Neuronal stem cell (in vitro differentiated cells): ENCODE measurements around the gene SH3BP1.
A peak's percentile ranks its signal among the peaks of the same experiment; 100 is the strongest.

ENCODE experiments used
- DNase-seq: peaks from one replicate; pipeline ENCODE4 v3.0.0-alpha.2; 2013; ENCODE audit warnings: low spot score
- H2AFZ ChIP-seq: one replicate; pipeline ENCODE4 v1.6.1; 2013; ENCODE audit warnings: mild to moderate bottlenecking, low read length, inconsistent platforms
- H2AK5ac ChIP-seq: 2 replicates; pipeline ENCODE4 v1.6.1; 2013; ENCODE audit warnings: low read depth, mild to moderate bottlenecking, inconsistent platforms, low read length, moderate library complexity, mixed read lengths
- H2BK120ac ChIP-seq: 2 replicates; pipeline ENCODE4 v1.6.1; 2013; ENCODE audit warnings: low read depth, mild to moderate bottlenecking, inconsistent platforms, low read length, moderate library complexity, mixed read lengths
- H2BK12ac ChIP-seq: one replicate; pipeline ENCODE4 v1.6.1; 2013; ENCODE audit warnings: low read length, inconsistent platforms
- H2BK15ac ChIP-seq: 2 replicates; pipeline ENCODE4 v1.6.1; 2013; ENCODE audit warnings: mild to moderate bottlenecking, low read length, inconsistent platforms, mixed read lengths
- H2BK5ac ChIP-seq: one replicate; pipeline ENCODE4 v1.6.1; 2013; ENCODE audit warnings: inconsistent platforms, mild to moderate bottlenecking, low read length, moderate library complexity
- H3K14ac ChIP-seq: one replicate; pipeline ENCODE4 v1.6.1; 2013; ENCODE audit warnings: low read length, inconsistent platforms
- H3K18ac ChIP-seq: 2 replicates; pipeline ENCODE4 v1.6.1; 2013; ENCODE audit warnings: low read length, inconsistent platforms
- H3K23ac ChIP-seq: 2 replicates; pipeline ENCODE4 v1.6.1; 2013; ENCODE audit warnings: low read depth, mild to moderate bottlenecking, mixed read lengths, low read length, inconsistent platforms; ENCODE audit not compliant: poor library complexity
- H3K27ac ChIP-seq: replicated peaks from 3 replicates; pipeline ENCODE4 v1.5.1; 2013; ENCODE audit warnings: low read length, inconsistent platforms
- H3K27me3 ChIP-seq, 3 experiments: 2 replicates each; pipeline ENCODE4 v1.6.1; 2013; ENCODE audit warnings: low read length in 3 of 3, mild to moderate bottlenecking in 2 of 3, inconsistent platforms in 1 of 3, low read depth in 1 of 3, mixed read lengths in 1 of 3, moderate library complexity in 1 of 3; ENCODE audit not compliant: control insufficient read depth in 3 of 3, insufficient read depth in 3 of 3
- H3K36me3 ChIP-seq, 2 donors: replicated peaks in 1 of 2; 2 replicates each; pipeline ENCODE4 v1.6.1; 2013; ENCODE audit warnings: low read length in 2 of 2; ENCODE audit not compliant: control insufficient read depth in 2 of 2, insufficient read depth in 2 of 2
- H3K4ac ChIP-seq: 2 replicates; pipeline ENCODE4 v1.6.1; 2013; ENCODE audit warnings: inconsistent platforms, mild to moderate bottlenecking, low read length, moderate library complexity
- H3K4me1 ChIP-seq, 2 donors: 1 replicate in 1 of 2; 2 replicates in 1 of 2; pipeline ENCODE4 v1.6.1; 2013; ENCODE audit warnings: low read length in 2 of 2, low read depth in 1 of 2; ENCODE audit not compliant: control insufficient read depth in 2 of 2, insufficient read depth in 1 of 2
- H3K4me2 ChIP-seq: one replicate; pipeline ENCODE4 v1.6.1; 2013; ENCODE audit warnings: mild to moderate bottlenecking, low read length, inconsistent platforms; ENCODE audit not compliant: insufficient read depth, poor library complexity, severe bottlenecking
- H3K4me3 ChIP-seq, 2 donors: 2 replicates each; pipeline ENCODE4 v1.5.1; 2013; ENCODE audit warnings: low read length in 2 of 2, mild to moderate bottlenecking in 2 of 2, inconsistent platforms in 1 of 2, moderate library complexity in 1 of 2
- H3K79me1 ChIP-seq: one replicate; pipeline ENCODE4 v1.6.1; 2013; ENCODE audit warnings: low read depth, mild to moderate bottlenecking, inconsistent platforms, low read length, moderate library complexity
- H3K9ac ChIP-seq: one replicate; pipeline ENCODE4 v1.6.1; 2013; ENCODE audit warnings: mild to moderate bottlenecking, low read depth, low read length, inconsistent platforms; ENCODE audit not compliant: poor library complexity
- H3K9me3 ChIP-seq, 2 donors: replicated peaks in 1 of 2; 2 replicates each; pipeline versions ENCODE3 to v1.6.1; 2013; ENCODE audit warnings: low read length in 2 of 2, mild to moderate bottlenecking in 2 of 2, inconsistent platforms in 1 of 2, low read depth in 1 of 2, mixed read lengths in 1 of 2, moderate library complexity in 1 of 2; ENCODE audit not compliant: control insufficient read depth in 2 of 2, insufficient read depth in 1 of 2
- H4K8ac ChIP-seq: one replicate; pipeline ENCODE4 v1.6.1; 2013; ENCODE audit warnings: low read depth, mild to moderate bottlenecking, inconsistent platforms, low read length, moderate library complexity
- H4K91ac ChIP-seq: one replicate; pipeline ENCODE4 v1.6.1; 2013; ENCODE audit warnings: low read length, low read depth, mild to moderate bottlenecking, inconsistent platforms; ENCODE audit not compliant: poor library complexity
- WGBS, 2 donors: extraction: QIAGEN DNeasy Blood & Tissue Kit; methylation state at CpG; one replicate each; pipeline ENCODE4 v1.1.7; 2013; ENCODE audit warnings: missing lambda C conversion rate in 2 of 2, mixed read lengths in 1 of 2; ENCODE audit not compliant: insufficient read length in 2 of 2, insufficient replicate concordance in 1 of 2; ENCODE audit errors: extremely low coverage in 2 of 2; 5-methylcytosine and 5-hydroxymethylcytosine counted together

Gene SH3BP1

GRCh38 chr22:37634417-37634924, 5.0 kb upstream of the SH3BP1 start:
- peaks cover 20 to 30% of the 10 kb centered on the region in 2 donors for H3K4me1 ChIP-seq

DNA sequence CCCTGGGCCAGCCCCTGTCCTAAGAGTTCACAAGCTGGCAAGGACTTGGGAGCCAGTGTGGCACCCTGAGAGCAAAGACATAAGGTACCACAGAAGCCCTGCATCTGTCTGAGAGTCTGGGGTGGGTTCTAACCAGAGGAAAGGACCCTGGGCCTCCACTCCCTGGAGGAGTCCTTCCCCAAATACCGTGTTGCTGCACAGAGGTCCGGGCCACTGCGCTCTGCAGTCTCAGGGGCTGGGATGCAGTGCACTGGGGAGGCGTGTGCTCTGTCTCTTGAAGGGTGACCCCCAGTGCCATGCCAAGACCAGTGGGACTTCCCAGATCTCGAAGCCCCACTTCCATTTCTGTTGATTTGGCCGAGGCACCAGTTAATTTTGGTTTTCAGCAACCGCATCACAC, 4.3 kb upstream of the SH3BP1 start:
- H3K27ac ChIP-seq = no peak overlapping the region

More at GRCh38 chr22:37634417-37634924, 5.0 kb upstream of the SH3BP1 start:
- H3K18ac ChIP-seq = peak overlapping the region; percentile 72
- no peaks in the 10 kb centered on the region for H3K9me3 ChIP-seq
- H2BK5ac ChIP-seq = no peak overlapping the region
- no peak overlapping the region for H3K9ac ChIP-seq
- peak overlapping the region; percentile 51 for H2BK12ac ChIP-seq
- H3K23ac ChIP-seq = no peak overlapping the region
- peak overlapping the region; percentile 84 for H3K4ac ChIP-seq
- no peaks in the 10 kb centered on the region for H3K27me3 ChIP-seq
- no peak overlapping the region for H2BK15ac ChIP-seq
- peaks cover 16 to 35% of the 10 kb centered on the region in 2 donors for H3K36me3 ChIP-seq
- WGBS, 2 donors = no CpG with 5 or more reads among the region's 8 CpGs
- no peak overlapping the region for H3K14ac ChIP-seq
- peak overlapping the region; percentile 82 for H2AFZ ChIP-seq
- no peaks in the 10 kb centered on the region for H3K79me1 ChIP-seq
- DNase-seq = no peak
- H3K27ac ChIP-seq = peak overlapping the region; percentile 33
- no peak overlapping the region for H4K8ac ChIP-seq
- H3K4me2 ChIP-seq = no peak overlapping the region
- no peak overlapping the region for H2BK120ac ChIP-seq
- H4K91ac ChIP-seq = no peak overlapping the region
- peak overlapping the region; percentile 61 for H2AK5ac ChIP-seq
- H3K4me3 ChIP-seq = no peak overlapping the region

DNA sequence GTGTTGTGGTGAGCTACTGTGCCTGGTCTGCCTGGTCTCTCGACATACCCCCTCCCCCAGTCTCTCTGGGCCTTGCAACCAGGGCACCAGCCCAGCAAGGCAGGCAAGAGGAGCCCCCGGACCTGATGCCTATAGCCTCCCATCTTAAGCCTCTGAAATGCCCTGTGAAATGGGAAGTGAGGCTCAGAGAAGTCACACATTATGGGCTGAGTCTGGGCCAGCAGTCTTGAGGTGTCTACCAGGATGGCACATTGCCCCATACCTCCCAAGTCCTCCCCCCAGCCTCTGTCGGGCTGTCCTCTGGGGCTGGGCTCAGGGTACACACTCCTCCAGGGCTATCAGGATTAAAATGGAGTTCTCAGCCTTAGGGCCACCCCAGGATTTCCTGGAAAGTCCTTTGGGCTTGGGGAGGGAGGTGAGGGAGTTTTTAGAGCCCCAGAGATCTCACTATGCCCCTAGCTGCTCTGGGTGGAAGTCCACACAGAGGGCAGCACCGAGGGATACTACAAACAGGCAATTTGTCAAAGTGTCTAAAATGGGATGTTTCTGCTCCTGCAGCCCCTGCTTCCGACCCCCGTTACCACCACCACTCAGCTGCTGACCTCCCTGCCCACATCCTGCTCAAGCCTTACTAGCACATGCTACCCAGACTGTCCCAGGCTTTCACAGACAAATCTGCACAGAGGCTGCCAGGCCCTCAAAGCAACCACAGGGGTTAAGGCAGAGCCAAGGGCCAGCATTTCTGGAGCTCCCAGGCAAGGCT, 3.1 kb upstream of the SH3BP1 start:
- H3K4me1 ChIP-seq = peaks cover 28 to 37% of the 10 kb centered on the region in 2 donors

More for the DNA sequence above, 4.3 kb upstream of the SH3BP1 start:
- Histone ChIP-seq H3K4ac (no peak overlapping the region), H3K9ac (no peak overlapping the region), H2BK5ac (no peak overlapping the region), H2AFZ (no peak overlapping the region), H4K91ac (no peak overlapping the region), H4K8ac (no peak overlapping the region), H3K79me1 (no peaks in the 10 kb centered on the region), H2BK15ac (peak overlapping the region; percentile 39), H3K18ac (no peak overlapping the region), H3K4me3 (no peak overlapping the region), H2AK5ac (no peak overlapping the region), H3K4me2 (no peak overlapping the region), H3K4me1 (peaks cover 22 to 30% of the 10 kb centered on the region in 2 donors), H3K14ac (no peak overlapping the region), H2BK12ac (no peak overlapping the region), H3K36me3 (peaks cover 10 to 30% of the 10 kb centered on the region in 2 donors), H2BK120ac (no peak overlapping the region), H3K27me3 (no peaks in the 10 kb centered on the region), H3K9me3 (no peaks in the 10 kb centered on the region), H3K23ac (no peak overlapping the region)
- no CpG with 5 or more reads among the region's 7 CpGs for WGBS, 2 donors
- DNase-seq = no peak

GRCh38 chr22:37636949-37637273, 2.6 kb upstream of the SH3BP1 start:
- Histone ChIP-seq H3K27me3 (no peaks in the 10 kb centered on the region), H3K79me1 (no peaks in the 10 kb centered on the region), H3K9me3 (no peaks in the 10 kb centered on the region), H2AK5ac (peak overlapping the region; percentile 63), H3K14ac (no peak overlapping the region), H3K27ac (no peak overlapping the region), H2BK15ac (no peak overlapping the region), H2BK12ac (no peak overlapping the region), H4K8ac (no peak overlapping the region), H4K91ac (no peak overlapping the region), H3K23ac (no peak overlapping the region), H2BK5ac (peak overlapping the region; percentile 67), H3K4me3 (no peak overlapping the region), H3K4me1 (peaks cover 28 to 37% of the 10 kb centered on the region in 2 donors), H2BK120ac (no peak overlapping the region), H3K4me2 (no peak overlapping the region), H3K9ac (peak overlapping the region; percentile 35), H3K36me3 (peaks cover 0 to 19% of the 10 kb centered on the region in 2 donors), H3K18ac (no peak overlapping the region), H3K4ac (no peak overlapping the region), H2AFZ (no peak overlapping the region)
- DNase-seq = no peak
- WGBS, 2 donors = no CpG with 5 or more reads among the region's 3 CpGs

More for the DNA sequence above, 3.1 kb upstream of the SH3BP1 start:
- Histone ChIP-seq H3K9ac (peak overlapping the region; percentile 3), H3K36me3 (peaks cover 4 to 19% of the 10 kb centered on the region in 2 donors), H3K79me1 (no peaks in the 10 kb centered on the region), H2BK5ac (peak overlapping the region; percentile 67), H3K9me3 (no peaks in the 10 kb centered on the region), H3K4me2 (no peak overlapping the region), H2BK12ac (no peak overlapping the region), H3K23ac (no peak overlapping the region), H2AK5ac (peak overlapping the region; percentile 63), H3K14ac (no peak overlapping the region), H4K91ac (no peak overlapping the region), H3K27ac (no peak overlapping the region), H3K18ac (no peak overlapping the region), H2AFZ (no peak overlapping the region), H2BK15ac (no peak overlapping the region), H2BK120ac (no peak overlapping the region), H3K27me3 (no peaks in the 10 kb centered on the region), H3K4me3 (no peak overlapping the region), H3K4ac (no peak overlapping the region), H4K8ac (no peak overlapping the region)
- no CpG with 5 or more reads among the region's 6 CpGs for WGBS, 2 donors
- no peak for DNase-seq
